Activated B cell treated with CpG ODN at 0.5 μM for 24 hours (primary cell): ENCODE data around the gene PXDN. TPM values are rescaled to one million over a fixed set of nuclear protein-coding genes. Genes with fewer than 3 reads are reported as not detected.
"Not testable (repeated sequence)": the region's sequence is repeated elsewhere in the genome, so short reads cannot be mapped to it uniquely, and the experiment has no call there.

ENCODE experiments used
- ATAC-seq: fragments of 200-7000 bp; cut with Tn5 transposase; one replicate; pipeline ENCODE4 v1.10.0; 2021; ENCODE audit warnings: low read depth, mild to moderate bottlenecking, moderate library complexity
- CTCF ChIA-PET: fragments of 350-600 bp; sonication (Branson Sonifier 250); formaldehyde crosslinking; loops from one replicate; lab custom pipeline; 2021; ENCODE audit warnings: antibody characterized with exemption; lab: Charles Lee
- POLR2A ChIA-PET: fragments of 350-600 bp; sonication (Branson Sonifier 250); formaldehyde crosslinking; loops from one replicate; lab custom pipeline; 2021; ENCODE audit warnings: antibody characterized with exemption; lab: Charles Lee
- DNase-seq: peaks from one replicate; pipeline ENCODE4 v3.0.0; 2022
- H3K27ac Mint-ChIP-seq: one replicate; pipeline ENCODE4 v1.8.0; 2020; ENCODE audit warnings: mixed read lengths
- H3K27me3 Mint-ChIP-seq: one replicate; pipeline ENCODE4 v1.8.0; 2021; ENCODE audit warnings: mixed read lengths
- H3K36me3 Mint-ChIP-seq: one replicate; pipeline ENCODE4 v1.8.0; 2021; ENCODE audit warnings: low read depth, mixed read lengths
- H3K4me1 Mint-ChIP-seq: one replicate; pipeline ENCODE4 v1.8.0; 2021; ENCODE audit warnings: mixed read lengths
- H3K4me3 Mint-ChIP-seq: one replicate; pipeline ENCODE4 v1.8.0; 2020; ENCODE audit warnings: mild to moderate bottlenecking, mixed read lengths
- H3K9me3 Mint-ChIP-seq: one replicate; pipeline ENCODE4 v1.8.0; 2020; ENCODE audit warnings: mixed read lengths
- intact Hi-C: fragments of 100-400 bp; cut with micrococcal nuclease; formaldehyde crosslinking; loops from one replicate; pipeline ENCODE4 v1.15.1; 2024
- total RNA-seq: library from RNA; stranded (reverse); gene quantifications from 2 replicates; pipeline ENCODE4 v1.2.3, GENCODE V29; 2022
- TF ChIP-seq, protein P1 (sequence below): fragments of 200-600 bp; IDR thresholded peaks from one replicate; pipeline ENCODE4 v1.8.0; 2022; ENCODE audit warnings: antibody characterized with exemption, mild to moderate bottlenecking

Gene PXDN
- total RNA-seq, 1 donor from 2014 or later: 1.1 TPM

DNA sequence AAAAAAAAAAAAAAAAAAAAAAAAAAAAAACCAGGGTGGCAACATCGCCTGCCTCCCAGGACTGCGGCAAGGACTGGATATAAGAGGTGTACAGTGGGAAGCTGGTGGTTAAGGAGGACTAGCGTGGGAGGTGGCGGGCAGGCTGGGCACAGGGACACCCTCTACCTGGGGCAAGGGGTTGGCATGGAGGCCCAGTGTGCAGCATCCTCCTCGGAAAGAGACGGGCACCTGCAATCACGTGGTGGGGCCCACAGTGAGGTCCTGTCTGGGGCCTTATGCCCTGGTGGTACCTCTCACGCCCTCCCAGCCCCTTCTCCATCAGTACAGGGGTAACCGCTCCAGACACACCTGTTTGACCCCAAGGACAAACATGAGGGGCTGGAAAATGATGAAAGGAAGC is 27.9 kb downstream of the PXDN start:
- Mint-ChIP-seq H3K4me3 (no peak overlapping the region), H3K27me3 (peaks cover 15% of the 10 kb centered on the region), H3K36me3 (no peaks in the 10 kb centered on the region), H3K9me3 (no peaks in the 10 kb centered on the region), H3K27ac (no peak overlapping the region), H3K4me1 (no peaks in the 10 kb centered on the region)
- TF ChIP-seq, protein P1, sequence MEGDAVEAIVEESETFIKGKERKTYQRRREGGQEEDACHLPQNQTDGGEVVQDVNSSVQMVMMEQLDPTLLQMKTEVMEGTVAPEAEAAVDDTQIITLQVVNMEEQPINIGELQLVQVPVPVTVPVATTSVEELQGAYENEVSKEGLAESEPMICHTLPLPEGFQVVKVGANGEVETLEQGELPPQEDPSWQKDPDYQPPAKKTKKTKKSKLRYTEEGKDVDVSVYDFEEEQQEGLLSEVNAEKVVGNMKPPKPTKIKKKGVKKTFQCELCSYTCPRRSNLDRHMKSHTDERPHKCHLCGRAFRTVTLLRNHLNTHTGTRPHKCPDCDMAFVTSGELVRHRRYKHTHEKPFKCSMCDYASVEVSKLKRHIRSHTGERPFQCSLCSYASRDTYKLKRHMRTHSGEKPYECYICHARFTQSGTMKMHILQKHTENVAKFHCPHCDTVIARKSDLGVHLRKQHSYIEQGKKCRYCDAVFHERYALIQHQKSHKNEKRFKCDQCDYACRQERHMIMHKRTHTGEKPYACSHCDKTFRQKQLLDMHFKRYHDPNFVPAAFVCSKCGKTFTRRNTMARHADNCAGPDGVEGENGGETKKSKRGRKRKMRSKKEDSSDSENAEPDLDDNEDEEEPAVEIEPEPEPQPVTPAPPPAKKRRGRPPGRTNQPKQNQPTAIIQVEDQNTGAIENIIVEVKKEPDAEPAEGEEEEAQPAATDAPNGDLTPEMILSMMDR: no peak
- DNase-seq (no peak), ATAC-seq (no peak)
- intact Hi-C loops: no loop called here
- ChIA-PET POLR2A (no interaction called here), CTCF (no interaction called here)

DNA sequence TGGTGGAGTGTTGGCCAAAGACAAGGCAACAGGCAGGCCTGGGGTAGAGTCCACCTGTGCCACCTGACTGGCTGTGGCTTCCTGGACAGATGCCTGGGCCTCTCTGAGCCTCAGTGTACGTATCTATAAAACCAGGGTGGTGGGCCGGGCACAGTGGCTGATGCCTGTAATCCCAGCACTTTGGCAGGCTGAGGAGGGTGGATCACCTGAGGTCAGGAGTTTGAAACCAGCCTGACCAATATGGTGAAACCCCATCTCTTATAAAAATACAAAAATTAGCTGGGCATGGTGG is 28.4 kb downstream of the PXDN start:
- H3K4me3 Mint-ChIP-seq, H3K4me1 Mint-ChIP-seq, H3K36me3 Mint-ChIP-seq, H3K9me3 Mint-ChIP-seq, DNase-seq, CTCF ChIA-PET, ATAC-seq, H3K27ac Mint-ChIP-seq, POLR2A ChIA-PET, intact Hi-C loops: not testable (repeated sequence)
- H3K27me3 Mint-ChIP-seq: peaks cover 15% of the 10 kb centered on the region

DNA sequence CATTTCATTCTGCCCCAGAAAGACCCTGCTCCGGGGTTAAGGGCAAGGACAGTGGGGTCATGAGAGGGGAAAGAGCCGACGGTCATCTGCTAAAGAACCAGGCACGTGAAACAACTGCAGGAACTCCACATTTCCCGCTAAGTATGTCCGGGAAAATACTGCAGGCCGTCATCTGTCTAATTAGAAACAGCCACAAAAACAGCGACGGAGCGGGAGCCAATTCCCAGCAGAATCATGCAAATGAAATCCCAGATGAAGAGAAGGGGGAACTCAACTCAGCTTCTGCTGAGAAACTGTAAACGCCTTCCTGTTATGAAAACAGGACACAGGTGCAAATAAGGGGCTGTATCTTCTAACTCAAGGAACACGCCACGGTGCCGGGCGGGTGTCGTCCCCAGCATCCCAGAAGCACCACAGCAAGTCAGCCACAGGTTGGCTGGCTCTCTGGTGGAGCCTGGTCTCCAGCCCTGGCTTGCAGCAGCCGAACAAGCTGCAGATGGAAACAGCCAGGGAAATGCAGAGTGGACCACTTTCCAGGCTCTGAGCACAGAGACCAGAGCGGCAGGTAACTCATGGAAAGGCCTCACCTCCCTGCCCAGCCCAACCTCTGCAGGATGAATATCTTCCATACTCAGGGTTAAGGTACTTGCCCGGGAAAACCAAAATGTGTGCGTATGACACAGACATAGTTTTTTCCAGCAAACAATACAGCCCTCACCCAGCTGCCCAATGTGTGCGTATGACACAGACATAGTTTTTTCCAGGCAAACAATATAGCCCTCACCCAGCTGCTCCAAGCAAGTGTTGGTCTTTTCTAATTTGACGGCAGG is 28.9 kb downstream of the PXDN start:
- ChIA-PET CTCF (no interaction called here), POLR2A (no interaction called here)
- TF ChIP-seq, protein P1: no peak
- intact Hi-C loops: no loop called here
- no peaks in the 10 kb centered on the region for H3K9me3 Mint-ChIP-seq
- H3K27ac Mint-ChIP-seq: no peak overlapping the region
- H3K27me3 Mint-ChIP-seq: peaks cover 15% of the 10 kb centered on the region
- DNase-seq (no peak), ATAC-seq (no peak)
- H3K4me1 Mint-ChIP-seq: no peaks in the 10 kb centered on the region
- H3K36me3 Mint-ChIP-seq: no peaks in the 10 kb centered on the region
- H3K4me3 Mint-ChIP-seq: no peak overlapping the region

DNA sequence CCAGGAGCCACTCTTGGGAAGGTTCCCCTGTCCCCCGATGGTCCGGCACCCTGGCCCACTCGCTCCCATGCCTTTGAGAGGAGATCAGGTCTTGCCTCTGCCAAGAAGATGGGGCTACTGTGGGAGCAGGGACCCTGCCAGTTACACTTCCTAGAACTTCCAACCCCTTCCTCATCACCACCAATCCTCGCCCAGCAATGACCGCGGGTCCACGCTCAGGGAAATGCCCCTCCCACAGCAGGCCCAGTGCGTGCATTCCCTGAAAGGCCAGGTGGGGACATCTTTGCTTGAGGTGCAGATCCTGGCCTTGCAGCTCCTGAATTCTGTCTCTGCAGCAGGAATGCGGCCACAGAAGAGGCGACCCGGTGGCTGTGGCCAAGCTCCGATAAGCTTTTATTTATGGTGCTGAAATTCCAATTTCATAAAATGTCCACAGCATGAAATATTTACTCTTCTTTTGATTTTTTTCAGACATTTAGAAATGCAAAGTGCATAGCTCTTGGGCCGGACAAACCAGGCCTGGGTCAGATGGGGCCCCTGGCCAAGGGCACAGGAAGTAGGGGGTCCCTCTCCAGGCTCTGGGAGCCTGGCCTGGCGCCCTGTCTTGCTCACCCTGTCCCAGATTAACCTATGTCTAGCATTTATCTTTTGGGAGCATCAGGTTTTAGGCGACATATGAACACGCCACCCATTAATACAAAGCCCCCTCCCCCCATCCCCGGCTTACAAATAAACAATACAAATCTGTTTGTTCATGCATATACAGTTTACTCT is 29.8 kb downstream of the PXDN start:
- ChIA-PET CTCF (no interaction called here), POLR2A (no interaction called here)
- H3K27me3 Mint-ChIP-seq: peaks cover 15% of the 10 kb centered on the region
- intact Hi-C loops: no loop called here
- DNase-seq: no peak
- H3K36me3 Mint-ChIP-seq: no peaks in the 10 kb centered on the region
- TF ChIP-seq, protein P1: no peak
- H3K9me3 Mint-ChIP-seq: no peaks in the 10 kb centered on the region
- no peak for ATAC-seq
- H3K27ac Mint-ChIP-seq: no peak overlapping the region
- H3K4me3 Mint-ChIP-seq: no peak overlapping the region
- no peaks in the 10 kb centered on the region for H3K4me1 Mint-ChIP-seq

DNA sequence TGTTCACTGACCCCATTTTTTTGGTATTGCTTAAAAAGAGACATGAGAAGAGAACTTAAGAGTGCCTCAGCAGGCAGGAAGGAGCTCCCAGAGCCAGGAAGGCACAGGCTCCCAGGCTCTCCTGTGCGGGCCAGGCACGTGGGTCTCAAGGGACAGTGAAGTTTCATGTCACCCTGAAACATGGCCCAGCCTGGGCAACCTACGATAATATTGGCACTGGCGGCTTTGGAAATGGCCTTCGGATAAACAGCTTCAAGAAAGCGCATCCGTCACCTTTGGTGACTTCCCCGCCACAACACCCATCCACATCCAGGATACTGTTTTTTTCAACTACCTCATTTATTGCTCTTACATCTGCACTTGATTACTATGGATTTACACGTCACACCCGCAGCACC is 30.5 kb downstream of the PXDN start:
- no peaks in the 10 kb centered on the region for H3K36me3 Mint-ChIP-seq
- DNase-seq (no peak), ATAC-seq (no peak)
- no peak overlapping the region for H3K27ac Mint-ChIP-seq
- intact Hi-C loops: no loop called here
- H3K27me3 Mint-ChIP-seq: peaks cover 15% of the 10 kb centered on the region
- no peaks in the 10 kb centered on the region for H3K4me1 Mint-ChIP-seq
- ChIA-PET CTCF (no interaction called here), POLR2A (no interaction called here)
- H3K9me3 Mint-ChIP-seq: no peaks in the 10 kb centered on the region
- TF ChIP-seq, protein P1: no peak
- H3K4me3 Mint-ChIP-seq: no peak overlapping the region
